Measurements from ENCODE around the gene NAXE. TPM values are rescaled to one million over a fixed set of nuclear protein-coding genes. Genes with fewer than 3 reads are reported as not detected.
"Not testable (repeated sequence)": the region's sequence is repeated elsewhere in the genome, so short reads cannot be mapped to it uniquely, and the experiment has no call there.

Gene NAXE
- total RNA-seq = 55.1 TPM
- long read RNA-seq, transcript NAXE-203 (6 exons, 1,125 nt) = major isoform, 53 of 69 reads
- long read RNA-seq, partial matches to known transcripts = 5 of 69 reads
- long read RNA-seq, other reads (novel, unspliced or antisense) = 11 of 69 reads

GRCh38 chr1:156591432-156592157, at the start of gene NAXE:
NAXE (plus strand) TSS chr1:156591776; CDS start chr1:156591805, 29 bp downstream.
- peak; percentile 93 for DNase-seq (ENCODE audit: low spot score)

DNA sequence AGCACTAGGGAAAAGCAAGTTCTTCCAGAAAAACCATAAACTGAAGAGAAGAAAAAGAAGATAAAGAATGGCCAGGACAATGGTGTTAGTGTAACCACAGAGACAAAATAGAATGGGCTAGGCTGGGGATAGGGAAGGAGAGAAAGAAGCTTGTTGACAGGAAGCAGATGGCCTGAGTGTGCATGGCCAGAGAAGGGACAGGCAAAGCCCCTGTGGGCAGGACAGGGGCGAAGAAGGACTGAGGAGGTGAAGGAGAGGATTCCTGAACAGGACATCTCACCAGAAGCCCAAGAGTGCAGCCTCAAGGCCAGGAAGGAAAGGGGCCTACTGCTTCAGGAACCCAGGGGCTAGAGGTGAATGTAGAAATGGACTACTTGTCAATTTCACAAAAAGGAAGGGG, 48.5 kb upstream of the NAXE start:
- DNase-seq (ENCODE audit: low spot score) = no peak

GRCh38 chr1:156544592-156545102, 46.9 kb upstream of the NAXE start:
- no peak for DNase-seq (ENCODE audit: low spot score)

GRCh38 chr1:156546267-156546666, 45.3 kb upstream of the NAXE start:
- DNase-seq (ENCODE audit: low spot score) = no peak

DNA sequence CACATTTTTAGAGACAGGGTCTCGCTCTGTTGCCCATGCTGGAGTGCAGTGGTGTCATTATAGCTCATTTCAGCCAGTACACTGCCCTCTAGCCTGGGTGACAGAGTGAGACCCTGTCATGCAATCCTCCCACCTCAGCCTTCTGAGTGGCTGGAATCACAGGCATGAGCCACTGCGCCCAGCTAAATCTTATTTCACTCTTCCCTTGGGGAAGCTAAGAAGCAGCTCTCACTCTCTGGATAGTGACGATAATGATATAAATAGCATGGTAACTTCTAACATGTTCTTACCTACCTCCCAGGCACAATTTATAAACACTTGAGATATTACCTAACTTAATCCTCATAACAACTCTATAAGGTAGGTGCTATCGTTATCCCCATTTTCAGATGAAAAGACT, 44.1 kb upstream of the NAXE start:
- no peak for DNase-seq (ENCODE audit: low spot score)

DNA sequence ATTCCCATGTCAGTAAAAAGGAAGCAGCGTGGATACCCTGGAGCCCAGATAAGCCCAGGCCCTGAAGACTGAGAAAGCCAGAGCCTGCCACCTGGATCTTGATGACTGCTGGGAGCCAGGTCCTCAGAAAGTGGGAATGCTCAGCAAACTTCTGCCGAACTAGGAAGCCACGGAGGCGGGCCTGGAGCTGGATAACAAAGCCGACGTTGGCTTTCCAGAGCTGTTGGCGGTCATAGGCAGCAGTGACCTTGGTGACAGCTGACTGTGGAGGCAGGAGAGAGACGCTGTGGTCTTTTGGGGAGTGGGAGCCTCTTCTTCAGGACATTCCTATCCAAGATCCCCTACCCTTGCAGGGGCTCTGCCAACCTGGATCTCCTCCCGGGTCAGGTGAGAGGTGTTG, 43.6 kb upstream of the NAXE start:
- DNase-seq (ENCODE audit: low spot score) = no peak

DNA sequence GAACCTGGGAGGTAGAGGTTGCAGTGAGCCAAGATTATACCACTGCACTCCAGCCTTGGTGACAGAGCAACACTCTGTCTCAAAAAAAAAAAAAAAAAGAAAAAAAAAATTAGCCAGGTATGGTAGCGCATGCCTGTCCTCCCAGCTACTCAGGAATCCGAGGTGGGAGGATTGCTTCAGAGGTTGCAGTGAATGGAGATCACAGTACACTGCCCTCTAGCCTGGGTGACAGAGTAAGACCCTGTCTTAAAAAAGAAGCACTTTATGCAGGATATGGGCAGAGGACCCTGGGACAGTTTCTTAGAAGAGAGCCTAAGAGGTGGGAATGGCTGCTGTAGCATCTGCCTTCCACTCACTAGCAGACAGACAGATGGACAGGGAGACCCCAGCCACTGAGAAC, 42.2 kb upstream of the NAXE start:
- no peak for DNase-seq (ENCODE audit: low spot score)

GRCh38 chr1:156549831-156550230, 41.7 kb upstream of the NAXE start:
- DNase-seq (ENCODE audit: low spot score) = no peak

- DNase-seq (ENCODE audit: low spot score) = no peak
These were observed 41.2 kb upstream of the NAXE start for GRCh38 chr1:156550346-156550745.

DNA sequence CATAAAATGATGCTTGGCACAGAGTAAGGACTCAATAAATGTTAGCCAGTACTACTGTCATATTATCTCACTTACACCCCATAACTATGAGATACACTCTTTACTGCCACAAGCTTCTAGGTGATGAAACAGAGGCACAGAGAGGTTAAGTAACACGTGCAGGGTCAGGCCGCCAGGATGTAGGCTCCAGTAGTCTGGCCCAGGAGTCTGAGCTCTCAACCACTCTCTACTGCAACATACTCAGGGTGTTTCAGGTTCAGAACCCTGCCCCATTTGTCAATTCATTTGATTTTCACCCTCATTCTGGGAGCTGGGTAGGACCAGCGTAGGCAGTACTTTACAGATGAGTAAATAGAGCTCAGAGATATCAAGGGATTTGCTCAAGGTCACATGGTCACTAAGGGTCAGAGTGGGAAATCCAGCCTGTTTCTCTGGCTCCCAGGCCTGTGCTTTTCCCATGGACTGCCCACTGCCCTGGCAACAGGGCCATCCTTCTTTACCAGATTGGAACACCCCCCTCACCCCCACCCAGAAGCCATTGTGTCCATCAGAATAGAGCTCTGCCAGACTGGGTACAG, 40.4 kb upstream of the NAXE start:
- no peak for DNase-seq (ENCODE audit: low spot score)

- no peak for DNase-seq (ENCODE audit: low spot score)
These were observed 39.7 kb upstream of the NAXE start for GRCh38 chr1:156551869-156552268.

GRCh38 chr1:156552518-156552917, 39.1 kb upstream of the NAXE start:
- DNase-seq (ENCODE audit: low spot score) = no peak

GRCh38 chr1:156552937-156553336, 38.6 kb upstream of the NAXE start:
- not testable (repeated sequence) for DNase-seq (ENCODE audit: low spot score)

DNA sequence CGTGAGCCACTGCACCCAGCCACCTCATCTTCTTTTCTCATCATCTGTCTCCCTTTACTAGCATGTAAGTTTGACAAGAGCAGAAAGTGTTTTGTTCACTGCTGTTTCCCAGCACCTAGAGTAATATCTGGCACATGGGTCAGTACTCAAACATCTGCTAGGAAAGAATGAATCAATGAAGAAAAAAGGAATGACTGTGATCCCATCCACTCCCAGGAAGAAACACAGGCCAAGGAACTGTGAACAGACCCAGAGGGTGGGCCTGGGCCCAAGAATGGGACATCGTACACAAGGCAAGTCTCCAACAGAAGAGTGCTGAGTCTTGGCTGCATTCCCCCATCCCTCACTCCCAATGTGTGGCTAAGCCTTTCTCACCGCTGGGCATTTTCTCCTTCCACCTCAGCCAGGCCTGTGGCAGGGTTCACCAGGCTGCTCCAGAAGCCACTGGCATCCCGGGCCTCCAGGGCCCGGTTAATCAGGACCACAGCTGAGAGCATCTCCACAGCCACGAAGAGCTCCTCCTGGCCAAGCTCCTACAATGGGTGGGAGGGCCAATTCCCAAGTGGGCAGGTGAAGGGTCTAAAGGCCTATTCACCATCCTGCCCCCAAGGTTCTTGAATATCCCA, 37.6 kb upstream of the NAXE start:
- DNase-seq (ENCODE audit: low spot score) = no peak

GRCh38 chr1:156554971-156555370, 36.6 kb upstream of the NAXE start:
- no peak for DNase-seq (ENCODE audit: low spot score)

DNA sequence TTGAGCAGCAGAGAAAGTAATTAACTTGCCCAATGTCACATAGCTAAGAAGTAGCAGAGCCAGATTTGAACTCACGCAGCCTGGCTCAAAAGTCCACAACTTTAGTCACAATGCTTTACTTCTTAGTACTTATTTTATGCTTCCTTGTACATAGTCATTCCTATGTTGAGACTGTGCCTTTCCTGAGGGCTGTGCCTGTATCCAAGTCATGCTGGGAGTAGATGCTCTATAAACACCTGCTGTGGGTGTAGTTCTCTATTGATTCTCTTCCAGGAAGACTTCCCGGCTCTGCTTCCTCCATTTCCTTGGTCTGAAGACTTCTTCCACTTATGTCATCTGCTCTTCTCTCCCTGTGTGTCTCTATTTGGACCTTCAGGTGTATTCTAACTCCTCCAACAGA, 35.9 kb upstream of the NAXE start:
- no peak for DNase-seq (ENCODE audit: low spot score)

DNA sequence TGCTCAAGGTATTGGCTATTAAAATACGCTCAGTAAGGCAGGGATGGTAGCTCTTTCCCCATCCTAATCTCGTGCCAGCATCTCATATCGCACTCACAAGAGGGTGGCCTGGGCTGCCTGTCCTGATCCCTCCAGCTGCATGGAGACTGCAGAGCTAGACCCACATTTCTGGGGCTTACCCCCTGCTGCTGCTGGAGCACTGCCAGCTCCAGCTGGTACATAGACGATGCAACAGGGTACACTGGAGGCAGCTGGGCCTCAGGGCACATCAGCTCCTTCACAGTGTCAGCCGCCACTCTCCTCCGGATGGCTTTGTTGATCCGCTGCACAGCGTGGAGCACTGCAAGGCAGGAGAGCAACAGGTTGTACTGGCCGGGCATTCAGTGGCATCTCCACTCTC, 35.2 kb upstream of the NAXE start:
- DNase-seq (ENCODE audit: low spot score) = no peak

DNA sequence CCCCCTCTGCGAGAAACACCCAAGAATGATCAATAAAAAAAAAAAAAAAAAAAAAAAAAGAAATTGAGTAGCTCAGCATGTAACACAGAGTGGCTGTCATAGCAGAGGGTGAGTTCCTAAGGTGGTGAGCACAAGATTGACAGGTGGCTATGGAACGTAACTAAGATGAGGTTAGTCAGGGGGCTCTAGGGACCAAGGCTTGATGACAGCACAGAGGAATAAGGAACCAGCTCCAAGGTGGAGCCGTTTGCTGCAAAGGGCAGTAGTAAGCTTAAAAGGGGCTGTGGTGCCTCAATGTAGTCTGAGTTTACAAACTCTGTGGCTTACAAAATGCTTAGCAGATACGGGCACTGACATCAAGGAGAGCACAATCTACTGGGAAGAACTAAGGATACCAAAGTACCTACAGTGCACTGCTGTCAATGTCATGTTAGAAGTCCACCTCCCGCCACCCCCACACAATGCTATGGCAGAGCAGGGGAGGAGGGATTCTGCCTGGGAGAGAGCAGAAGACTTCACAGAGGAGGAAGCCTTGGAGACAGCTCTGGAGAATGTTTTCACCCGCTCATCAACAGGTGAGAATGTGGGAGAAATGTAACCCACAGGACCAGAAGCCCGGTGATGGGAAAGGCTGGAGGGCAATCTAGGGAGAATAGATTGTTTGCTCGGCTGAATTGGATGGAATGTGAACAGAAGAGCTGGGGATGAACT, 32.3 kb upstream of the NAXE start:
- DNase-seq (ENCODE audit: low spot score) = no peak

DNA sequence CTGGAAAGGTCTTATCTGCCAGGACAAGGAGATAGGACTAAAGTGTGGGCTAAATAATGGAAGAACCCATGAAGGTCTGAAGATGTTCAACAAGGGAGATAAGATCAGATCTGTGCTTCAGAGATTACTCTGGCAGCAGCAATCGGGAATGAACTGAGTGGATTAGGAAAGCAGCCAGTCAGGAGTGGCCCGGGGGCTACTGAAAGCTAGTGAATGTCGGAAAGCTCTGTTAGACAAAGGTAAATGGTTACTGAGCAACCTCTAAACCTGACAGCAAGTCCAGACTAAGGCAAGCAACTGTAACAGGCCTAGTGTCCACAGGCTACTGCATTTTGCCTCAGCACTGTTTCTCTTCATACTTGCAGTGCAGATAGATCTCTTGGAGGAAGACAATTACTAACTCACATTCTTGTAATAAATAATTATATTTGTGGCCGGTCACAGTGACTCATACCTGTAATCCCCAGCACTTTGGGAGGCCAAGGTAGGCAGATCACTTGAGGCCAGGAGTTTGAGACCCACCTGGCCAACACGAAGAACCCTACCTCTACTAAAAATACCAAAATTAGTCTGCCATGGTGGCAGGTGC, 31.7 kb upstream of the NAXE start:
- no peak for DNase-seq (ENCODE audit: low spot score)

GRCh38 chr1:156560585-156561163, 30.9 kb upstream of the NAXE start:
- DNase-seq (ENCODE audit: low spot score) = no peak

- no peak for DNase-seq (ENCODE audit: low spot score)
These were observed 26.1 kb upstream of the NAXE start for GRCh38 chr1:156565519-156565918.

All from mesenteric fat pad (tissue), 1 donor.